GM13977 (cell line): ENCODE data around the gene CLBA1.

ENCODE experiments used
- DNase-seq: peaks from one replicate; pipeline ENCODE4 v3.0.0; 2012; ENCODE audit warnings: low spot score
- in situ Hi-C: fragments of 300-500 bp; cut with MboI; formaldehyde crosslinking; loops from one replicate; pipeline ENCODE4 v1.12.0; 2022; ENCODE audit warnings: low sequenced_read_pairs, low pct_unique_long_range_greater_than_20kb, mixed read lengths, inconsistent platforms; ENCODE audit not compliant: unreplicated experiment
- TF ChIP-seq, protein P1 (sequence below): IDR thresholded peaks from 2 replicates; pipeline ENCODE4 v1.5.1; 2012; ENCODE audit warnings: mild to moderate bottlenecking, control low read depth; ENCODE audit not compliant: insufficient read depth; ENCODE audit errors: extremely low read depth, missing control alignments

CLBA1 gene

DNA sequence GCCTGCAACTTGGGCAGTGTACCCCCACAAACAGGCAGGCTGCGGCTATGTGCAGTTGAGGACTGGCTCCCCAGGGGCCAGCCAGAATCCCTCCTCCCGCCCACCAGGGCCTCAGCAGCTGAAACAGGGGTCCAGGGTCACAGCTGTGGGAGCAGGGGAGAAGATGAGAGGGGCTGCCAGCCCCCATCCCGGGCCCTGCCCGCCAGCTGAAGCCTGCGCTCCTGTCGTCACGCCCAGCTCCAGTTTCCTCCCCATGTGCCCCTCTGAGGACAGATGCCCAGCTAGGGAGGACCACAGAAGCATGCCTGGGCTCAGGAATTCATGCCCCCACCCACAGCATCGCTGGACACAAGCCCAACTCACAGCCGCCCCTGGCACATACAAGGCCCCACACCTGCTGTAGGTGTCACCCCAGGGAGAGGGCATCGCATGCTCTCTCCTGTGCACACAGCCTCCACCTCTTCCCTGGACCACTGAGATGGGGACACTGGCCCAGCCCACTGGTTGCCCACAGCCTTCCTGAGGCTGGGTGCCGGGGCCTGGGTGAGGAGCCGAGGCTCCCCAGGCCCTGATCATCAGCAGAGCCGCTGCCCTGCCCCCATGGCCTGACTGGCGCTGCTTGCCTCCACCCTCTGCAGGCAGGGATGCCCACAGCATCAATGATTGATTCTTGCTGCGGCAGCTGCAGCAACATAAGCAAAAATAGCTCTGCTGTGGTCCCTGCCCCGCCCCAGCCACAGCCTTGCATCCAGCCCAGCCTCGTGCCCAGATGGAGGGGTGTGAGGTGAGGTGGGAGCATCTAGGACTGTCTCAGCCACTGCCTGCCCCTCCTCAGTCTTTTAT lies 3.7 kb upstream of the CLBA1 start:
- in situ Hi-C loops: loop anchor here (5.0 kb wide), 1 partner anchor 60 kb away; no protein-coding TSS in a partner anchor
- DNase-seq: no peak

DNA sequence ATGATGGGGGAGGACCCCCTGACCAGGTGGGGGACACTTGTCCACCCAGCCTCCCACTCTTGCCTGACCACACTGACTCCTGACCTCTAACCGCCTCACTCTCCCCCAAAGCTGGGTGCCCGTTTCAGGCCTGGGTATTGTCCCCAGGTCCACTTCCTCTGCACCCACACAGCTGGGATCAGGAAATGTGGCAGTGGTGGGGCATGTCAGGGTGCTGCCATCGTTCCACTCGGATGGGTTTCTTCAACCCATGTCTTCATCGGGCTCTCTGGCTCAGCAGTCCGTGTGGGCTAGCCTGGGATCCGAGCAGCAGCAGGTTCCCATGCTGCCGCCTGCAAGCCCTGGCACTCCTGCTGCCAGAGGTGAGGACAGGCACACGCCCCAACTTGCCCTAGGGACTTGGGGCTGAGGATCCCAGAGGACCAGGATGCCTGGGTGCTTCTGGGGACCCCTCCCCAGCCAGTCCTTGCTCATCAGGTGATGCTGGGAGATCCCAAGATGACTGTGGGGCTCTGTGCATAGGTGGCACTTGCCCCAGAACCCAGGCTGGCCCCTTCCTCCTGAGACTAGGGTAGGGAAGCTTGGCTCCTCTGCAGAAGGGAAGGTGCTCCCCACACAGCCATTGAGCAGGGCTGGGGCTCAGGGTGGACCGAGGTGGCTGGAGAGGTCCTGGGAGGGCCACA lies 2.9 kb upstream of the CLBA1 start:
- TF ChIP-seq, protein P1, sequence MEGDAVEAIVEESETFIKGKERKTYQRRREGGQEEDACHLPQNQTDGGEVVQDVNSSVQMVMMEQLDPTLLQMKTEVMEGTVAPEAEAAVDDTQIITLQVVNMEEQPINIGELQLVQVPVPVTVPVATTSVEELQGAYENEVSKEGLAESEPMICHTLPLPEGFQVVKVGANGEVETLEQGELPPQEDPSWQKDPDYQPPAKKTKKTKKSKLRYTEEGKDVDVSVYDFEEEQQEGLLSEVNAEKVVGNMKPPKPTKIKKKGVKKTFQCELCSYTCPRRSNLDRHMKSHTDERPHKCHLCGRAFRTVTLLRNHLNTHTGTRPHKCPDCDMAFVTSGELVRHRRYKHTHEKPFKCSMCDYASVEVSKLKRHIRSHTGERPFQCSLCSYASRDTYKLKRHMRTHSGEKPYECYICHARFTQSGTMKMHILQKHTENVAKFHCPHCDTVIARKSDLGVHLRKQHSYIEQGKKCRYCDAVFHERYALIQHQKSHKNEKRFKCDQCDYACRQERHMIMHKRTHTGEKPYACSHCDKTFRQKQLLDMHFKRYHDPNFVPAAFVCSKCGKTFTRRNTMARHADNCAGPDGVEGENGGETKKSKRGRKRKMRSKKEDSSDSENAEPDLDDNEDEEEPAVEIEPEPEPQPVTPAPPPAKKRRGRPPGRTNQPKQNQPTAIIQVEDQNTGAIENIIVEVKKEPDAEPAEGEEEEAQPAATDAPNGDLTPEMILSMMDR: no peak
- no peak for DNase-seq
- in situ Hi-C loops: loop anchor here (5.0 kb wide), 1 partner anchor 60 kb away; no protein-coding TSS in a partner anchor

More for the DNA sequence above, 3.7 kb upstream of the CLBA1 start:
- TF ChIP-seq, protein P1: no peak

DNA sequence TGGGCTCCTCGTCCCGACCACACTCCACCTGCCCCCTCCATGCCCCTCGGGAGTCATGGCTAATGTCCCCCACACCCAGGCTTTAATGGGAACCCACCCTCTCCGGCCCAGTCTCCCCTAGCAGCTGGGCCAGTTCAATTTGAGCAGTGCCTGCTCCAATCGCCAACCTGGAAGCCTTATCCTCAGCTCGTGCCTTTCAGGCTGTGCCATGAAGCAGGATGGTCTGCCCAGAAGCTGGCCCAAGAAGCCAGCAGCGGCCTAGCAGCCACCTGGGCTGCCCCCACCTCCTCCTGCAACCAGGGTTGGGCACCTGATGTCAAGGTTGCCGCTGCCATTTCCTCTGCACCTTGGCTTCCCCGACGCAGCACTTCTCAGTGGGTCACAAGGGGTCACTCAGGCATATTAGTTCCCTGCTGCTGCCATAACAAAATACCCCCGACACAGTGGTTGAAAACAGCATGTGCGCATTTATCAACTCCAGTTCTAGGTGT lies 2.3 kb upstream of the CLBA1 start:
- no peak for DNase-seq
- in situ Hi-C loops: loop anchor here (5.0 kb wide), 1 partner anchor 59 kb away; no protein-coding TSS in a partner anchor
- TF ChIP-seq, protein P1: no peak

DNA sequence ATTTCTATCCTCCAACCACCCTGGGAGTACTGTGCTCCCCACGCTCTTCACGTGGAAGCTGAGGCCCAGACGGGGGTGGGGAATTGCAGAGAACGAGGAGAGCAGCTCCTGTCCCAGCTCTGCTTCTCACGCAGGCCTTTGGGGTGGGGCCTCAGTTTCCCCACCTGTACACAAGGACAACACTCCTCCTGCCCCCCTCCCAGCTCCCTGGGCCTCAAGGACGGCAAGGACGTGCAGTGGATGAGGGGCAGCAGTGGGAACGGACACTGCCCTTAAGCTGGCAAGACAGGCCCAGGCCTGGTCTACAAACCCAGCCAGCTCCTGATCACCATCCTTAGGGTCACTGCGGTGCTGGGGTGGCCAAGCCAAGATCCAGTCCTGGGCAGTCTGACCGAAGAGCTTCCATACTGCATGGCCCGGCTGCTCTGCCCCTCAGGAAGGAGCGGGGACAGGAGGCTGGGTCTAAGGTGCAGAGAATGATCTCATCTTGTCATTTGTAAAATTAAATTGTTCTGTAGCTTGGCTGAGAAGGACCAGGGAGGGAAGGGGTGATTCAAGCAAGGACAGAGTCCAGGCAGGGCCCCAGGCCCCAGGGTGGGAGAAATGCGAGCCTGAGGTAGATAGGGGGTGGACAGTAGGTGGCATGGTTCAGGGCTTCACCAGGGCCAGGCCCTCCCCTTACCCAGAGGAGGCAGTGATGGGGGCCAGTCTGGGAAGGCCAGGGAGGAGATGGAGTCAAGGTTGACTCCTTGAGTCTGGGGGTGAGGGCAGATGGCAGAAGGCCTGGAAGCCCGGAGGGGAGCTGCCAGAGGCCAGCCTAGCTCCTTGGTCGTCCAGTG lies 1.3 kb upstream of the CLBA1 start:
- in situ Hi-C loops: loop anchor here (5.0 kb wide), 1 partner anchor 58 kb away; no protein-coding TSS in a partner anchor
- DNase-seq: no peak
- TF ChIP-seq, protein P1: no peak

DNA sequence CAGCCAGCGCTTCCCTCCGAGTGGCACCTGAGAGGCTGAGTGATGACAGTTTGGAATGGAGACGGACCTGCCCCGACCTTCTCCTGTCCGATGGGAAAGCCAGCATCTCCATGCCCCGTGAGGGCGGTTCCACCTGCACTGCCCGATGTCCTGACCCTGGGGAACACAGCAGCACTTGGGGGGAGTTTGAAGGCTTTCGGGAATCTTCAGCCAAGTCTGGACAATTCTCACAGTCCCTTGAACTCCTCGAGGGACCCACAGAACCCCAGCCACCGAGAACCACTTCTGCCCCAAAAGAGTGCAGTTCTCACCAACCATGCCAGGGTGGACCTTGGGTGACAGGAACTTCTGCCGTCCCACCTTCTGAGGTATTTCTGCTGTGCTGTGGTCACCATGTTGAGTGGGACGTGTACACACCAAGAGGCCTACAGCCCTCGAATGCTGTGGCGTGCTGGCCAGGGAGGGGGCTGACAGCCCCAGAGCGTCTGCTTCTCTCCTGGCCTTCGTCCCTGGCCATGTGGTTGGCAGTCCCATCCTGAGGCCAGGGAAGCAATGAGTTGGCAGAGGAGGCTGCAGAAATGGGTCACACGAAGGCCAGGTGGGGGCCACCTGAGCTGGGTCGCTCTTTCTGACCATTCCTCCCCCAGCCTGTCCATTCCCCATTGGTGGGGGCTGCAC lies 1.0 kb downstream of the CLBA1 start:
- in situ Hi-C loops: no loop called here
- DNase-seq: no peak
- TF ChIP-seq, protein P1: no peak
